Skeletal muscle tissue (tissue), 4 donors: ENCODE measurements around the gene LRRC38. TPM values are rescaled to one million over a fixed set of nuclear protein-coding genes. Genes with fewer than 3 reads are reported as not detected.

Experiments
- H3K27ac ChIP-seq: one replicate; pipeline ENCODE4 v1.7.0; 2013; ENCODE audit warnings: mild to moderate bottlenecking, low read depth, low read length, inconsistent platforms
- H3K27me3 ChIP-seq, 3 donors: one replicate each; pipeline ENCODE4 v1.7.0; 2013; ENCODE audit warnings: low read length in 3 of 3; ENCODE audit not compliant: control insufficient read depth in 3 of 3, insufficient read depth in 3 of 3
- H3K36me3 ChIP-seq, 3 donors: one replicate each; pipeline ENCODE4 v1.7.0; 2013; ENCODE audit warnings: low read length in 3 of 3; ENCODE audit not compliant: control insufficient read depth in 3 of 3, insufficient read depth in 3 of 3
- H3K4me1 ChIP-seq, 3 donors: one replicate each; pipeline ENCODE4 v1.7.0; 2013; ENCODE audit warnings: low read length in 3 of 3, mild to moderate bottlenecking in 3 of 3; ENCODE audit not compliant: control insufficient read depth in 3 of 3, insufficient read depth in 3 of 3
- H3K4me3 ChIP-seq, 3 donors: one replicate each; pipeline ENCODE4 v1.7.0; 2013; ENCODE audit warnings: low read length in 3 of 3
- H3K9ac ChIP-seq, 3 donors: one replicate each; pipeline ENCODE4 v1.7.0; 2013; ENCODE audit warnings: low read length in 3 of 3, mild to moderate bottlenecking in 3 of 3, moderate library complexity in 2 of 3, low read depth in 1 of 3
- H3K9me3 ChIP-seq, 3 donors: one replicate each; pipeline ENCODE4 v1.7.0; 2013; ENCODE audit warnings: low read length in 3 of 3; ENCODE audit not compliant: control insufficient read depth in 3 of 3
- total RNA-seq: library from RNA; depleted of rRNA; stranded (reverse); fragments of >200 nt; gene quantifications from one replicate; pipeline ENCODE4 v1.2.3, GENCODE V29; 2014
- donor health status: Osteomylitis.

LRRC38 gene
- total RNA-seq, 1 donor from 2014 or later = 10.4 TPM

- Histone ChIP-seq H3K27ac (peak overlapping the region; percentile 65), H3K9ac (peak overlapping the region; percentile 0 to 50 (median 40))
These were observed 8.8 kb downstream of the LRRC38 start for GRCh38 chr1:13505020-13505419.

DNA sequence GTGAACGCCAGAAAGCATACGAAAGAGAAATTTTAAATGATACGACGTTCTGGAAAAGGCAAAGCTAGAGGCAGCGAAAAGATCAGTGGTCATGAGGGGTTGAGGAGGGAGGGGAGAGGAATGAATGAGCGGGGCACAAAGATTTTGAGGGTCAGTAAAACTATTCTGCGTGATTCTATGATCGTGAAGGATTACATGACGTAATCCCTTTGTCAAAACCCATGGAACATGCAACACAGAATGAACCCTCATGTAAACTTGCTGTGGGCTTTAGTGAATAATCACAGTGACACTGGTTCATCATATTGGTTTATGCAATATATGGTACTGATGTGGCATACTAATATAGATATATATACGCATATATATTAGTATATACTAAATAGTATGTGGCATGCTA is 13.0 kb downstream of the LRRC38 start:
- H3K36me3 ChIP-seq = peaks cover 0 to 2% (median 0%) of the 10 kb centered on the region in 3 donors
- H3K4me1 ChIP-seq = peaks cover 34 to 58% (median 37%) of the 10 kb centered on the region in 3 donors
- H3K9ac ChIP-seq = no peak overlapping the region
- H3K27ac ChIP-seq = no peak overlapping the region
- no peaks in the 10 kb centered on the region for H3K9me3 ChIP-seq
- no peak overlapping the region for H3K4me3 ChIP-seq
- peaks cover 0 to 3% (median under 1%) of the 10 kb centered on the region in 3 donors for H3K27me3 ChIP-seq

More at GRCh38 chr1:13505020-13505419, 8.8 kb downstream of the LRRC38 start:
- Histone ChIP-seq H3K9me3 (no peaks in the 10 kb centered on the region), H3K27me3 (peaks cover 0 to 4% (median 2%) of the 10 kb centered on the region in 3 donors), H3K36me3 (no peaks in the 10 kb centered on the region), H3K4me3 (peak overlapping the region in 1 of 3 donors; percentile 29), H3K4me1 (peaks cover 43 to 67% (median 47%) of the 10 kb centered on the region in 3 donors)

- Histone ChIP-seq H3K9me3 (no peaks in the 10 kb centered on the region), H3K36me3 (peaks cover 0 to 2% (median 0%) of the 10 kb centered on the region in 3 donors), H3K27me3 (peaks cover 0 to 4% (median 3%) of the 10 kb centered on the region in 3 donors), H3K27ac (no peak overlapping the region), H3K4me3 (no peak overlapping the region), H3K4me1 (peaks cover 35 to 60% (median 39%) of the 10 kb centered on the region in 3 donors), H3K9ac (no peak overlapping the region)
These were observed 14.4 kb downstream of the LRRC38 start for GRCh38 chr1:13499422-13499821.

DNA sequence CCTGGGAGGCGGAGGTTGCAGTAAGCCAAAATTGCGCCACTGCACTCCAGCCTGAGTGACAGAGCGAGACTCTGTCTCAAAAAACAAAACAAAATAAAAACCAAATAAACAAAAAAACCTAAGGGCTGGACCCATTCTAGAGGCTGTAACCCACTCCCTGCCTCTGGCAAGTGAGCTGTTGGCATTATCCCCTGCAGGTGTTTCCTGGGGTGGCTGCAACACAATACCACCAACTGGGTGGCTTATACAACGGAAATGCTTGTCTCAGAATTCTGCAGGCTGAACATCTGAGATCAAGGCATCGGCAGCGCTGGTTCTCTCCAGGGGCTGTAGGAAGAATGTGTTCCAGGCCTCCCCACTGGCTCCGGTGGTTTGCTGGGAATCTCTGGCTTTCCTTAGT is 15.2 kb downstream of the LRRC38 start:
- Histone ChIP-seq H3K36me3 (peaks cover 0 to 2% (median 0%) of the 10 kb centered on the region in 3 donors), H3K27ac (no peak overlapping the region), H3K27me3 (peaks cover 0 to 4% (median 3%) of the 10 kb centered on the region in 3 donors), H3K4me3 (no peak overlapping the region), H3K9ac (no peak overlapping the region), H3K9me3 (no peaks in the 10 kb centered on the region), H3K4me1 (peaks cover 36 to 61% (median 43%) of the 10 kb centered on the region in 3 donors)

DNA sequence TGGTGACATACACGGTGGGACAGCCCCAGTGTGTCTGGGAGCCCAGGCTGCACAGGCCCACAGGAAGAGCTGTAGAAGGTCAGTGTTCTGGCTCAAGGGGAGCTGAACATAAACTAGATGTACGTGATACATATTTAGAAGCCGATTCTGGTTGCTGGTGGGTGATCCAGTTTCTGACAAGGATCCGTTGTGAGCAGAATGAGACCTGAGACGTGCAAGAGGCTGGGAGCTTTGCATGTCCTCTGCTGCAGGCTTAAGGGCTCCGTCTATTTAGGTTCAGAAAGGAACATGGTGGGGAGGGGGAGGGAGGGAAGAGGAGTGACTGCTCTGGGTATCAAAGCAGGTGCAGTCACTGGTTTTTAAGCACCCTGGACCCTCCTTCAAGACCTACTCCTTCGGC is 18.6 kb downstream of the LRRC38 start:
- Histone ChIP-seq H3K4me3 (peak overlapping the region; percentile 9 to 35 (median 34)), H3K9me3 (no peaks in the 10 kb centered on the region), H3K4me1 (peaks cover 31 to 65% (median 48%) of the 10 kb centered on the region in 3 donors), H3K27ac (peak overlapping the region; percentile 72), H3K36me3 (peaks cover 0 to 4% (median 0%) of the 10 kb centered on the region in 3 donors), H3K27me3 (peaks cover 0 to 4% (median 3%) of the 10 kb centered on the region in 3 donors), H3K9ac (peak overlapping the region; percentile 10 to 75 (median 69))

- Histone ChIP-seq H3K4me3 (peak overlapping the region; percentile 9 to 34 (median 24)), H3K9ac (peak overlapping the region in 2 of 3 donors; percentile 69 to 75), H3K4me1 (peaks cover 33 to 65% (median 47%) of the 10 kb centered on the region in 3 donors), H3K9me3 (no peaks in the 10 kb centered on the region), H3K27ac (peak overlapping the region; percentile 72), H3K36me3 (peaks cover 0 to 4% (median 0%) of the 10 kb centered on the region in 3 donors), H3K27me3 (peaks cover 0 to 6% (median 3%) of the 10 kb centered on the region in 3 donors)
These were observed 19.1 kb downstream of the LRRC38 start for GRCh38 chr1:13494712-13495111.

DNA sequence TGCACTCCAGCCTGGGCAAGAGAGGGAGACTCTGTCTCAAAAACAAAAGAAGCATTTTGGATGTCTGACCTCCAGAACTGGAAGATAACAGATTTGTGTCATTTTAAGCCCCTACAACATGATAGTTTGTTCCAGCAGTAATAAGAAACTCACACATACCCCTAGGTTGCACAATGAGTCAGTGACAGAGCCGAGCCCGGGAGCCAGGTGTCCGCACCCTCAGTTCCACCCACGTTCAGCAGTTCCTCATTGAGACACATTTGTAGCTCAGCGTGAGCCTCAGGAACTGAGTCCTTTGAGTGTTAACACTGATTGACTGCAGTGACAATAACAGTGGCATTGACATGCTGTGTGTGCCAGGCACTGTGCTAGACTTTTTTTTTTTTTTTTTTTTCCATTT is 19.8 kb downstream of the LRRC38 start:
- H3K4me1 ChIP-seq = peaks cover 28 to 66% (median 43%) of the 10 kb centered on the region in 3 donors
- no peaks in the 10 kb centered on the region for H3K9me3 ChIP-seq
- H3K27me3 ChIP-seq = peaks cover 0 to 6% (median 3%) of the 10 kb centered on the region in 3 donors
- H3K27ac ChIP-seq = peak overlapping the region; percentile 72
- peak overlapping the region in 1 of 3 donors; percentile 69 for H3K9ac ChIP-seq
- H3K36me3 ChIP-seq = peaks cover 0 to 4% (median 0%) of the 10 kb centered on the region in 3 donors
- no peak overlapping the region for H3K4me3 ChIP-seq

DNA sequence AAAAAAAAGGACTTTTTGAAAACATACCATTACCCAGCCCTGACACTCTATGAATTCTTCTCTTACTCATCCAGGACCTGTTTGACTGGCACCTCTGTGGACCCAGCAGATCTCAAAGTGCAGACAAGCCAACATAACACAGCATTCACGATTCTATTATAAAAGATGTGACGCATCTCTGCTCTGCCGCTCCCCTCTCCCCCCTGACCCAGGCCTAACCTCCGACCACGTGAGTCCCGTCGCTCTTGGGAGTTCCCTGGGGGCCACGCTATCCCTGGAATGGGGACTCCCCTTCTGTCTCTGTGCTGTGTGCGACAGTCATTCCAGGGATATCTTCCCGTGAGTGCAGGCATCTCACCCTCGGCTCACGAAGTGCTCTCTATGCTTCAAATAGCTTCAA is 21.1 kb downstream of the LRRC38 start:
- peak overlapping the region in 1 of 3 donors; percentile 18 for H3K4me3 ChIP-seq
- H3K9ac ChIP-seq = peak overlapping the region in 2 of 3 donors; percentile 42 to 50
- peaks cover 33 to 67% (median 47%) of the 10 kb centered on the region in 3 donors for H3K4me1 ChIP-seq
- H3K27ac ChIP-seq = peak overlapping the region; percentile 72
- H3K9me3 ChIP-seq = no peaks in the 10 kb centered on the region
- peaks cover 0 to 6% (median 3%) of the 10 kb centered on the region in 3 donors for H3K27me3 ChIP-seq
- peaks cover 0 to 4% (median 0%) of the 10 kb centered on the region in 3 donors for H3K36me3 ChIP-seq

DNA sequence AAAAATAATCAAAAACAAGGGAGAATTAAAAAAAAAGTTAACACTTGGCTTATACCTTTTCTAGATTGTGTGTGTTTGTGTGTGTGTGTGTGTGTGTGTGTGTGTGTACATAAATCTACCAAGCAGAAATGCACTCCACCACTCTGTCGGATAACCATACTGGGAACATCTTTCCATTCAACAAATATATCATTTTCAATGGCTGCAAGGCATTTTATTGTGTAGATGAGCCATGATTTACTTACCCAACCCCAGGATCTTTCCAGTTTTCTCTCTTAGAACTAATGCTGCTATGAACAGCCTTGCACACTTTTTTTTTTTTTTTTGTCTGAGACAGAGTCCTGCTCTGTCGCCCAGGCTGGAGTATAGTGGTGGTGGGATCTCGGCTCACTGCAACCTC is 25.8 kb downstream of the LRRC38 start:
- peak overlapping the region; percentile 90 for H3K27ac ChIP-seq
- H3K27me3 ChIP-seq = peaks cover 0 to 2% (median 0%) of the 10 kb centered on the region in 3 donors
- peaks cover 32 to 62% (median 43%) of the 10 kb centered on the region in 3 donors for H3K4me1 ChIP-seq
- H3K9ac ChIP-seq = peak overlapping the region; percentile 10 to 42 (median 27)
- H3K36me3 ChIP-seq = peaks cover 0 to 2% (median 0%) of the 10 kb centered on the region in 3 donors
- no peaks in the 10 kb centered on the region for H3K9me3 ChIP-seq
- H3K4me3 ChIP-seq = no peak overlapping the region

GRCh38 chr1:13487143-13487868 is 26.5 kb downstream of the LRRC38 start:
- peak overlapping the region; percentile 90 for H3K27ac ChIP-seq
- peaks cover 38 to 62% (median 44%) of the 10 kb centered on the region in 3 donors for H3K4me1 ChIP-seq

More at GRCh38 chr1:13487143-13487868, 26.5 kb downstream of the LRRC38 start:
- Histone ChIP-seq H3K9ac (peak overlapping the region; percentile 20 to 71 (median 27)), H3K27me3 (peaks cover 0 to 2% (median 0%) of the 10 kb centered on the region in 3 donors), H3K36me3 (peaks cover 0 to 2% (median 0%) of the 10 kb centered on the region in 3 donors), H3K9me3 (no peaks in the 10 kb centered on the region), H3K4me3 (peak overlapping the region in 2 of 3 donors; percentile 10 to 52)
